AG04449 (cell line): ENCODE results near the gene RAN.
"Not testable (repeated sequence)": the region's sequence is repeated elsewhere in the genome, so short reads cannot be mapped to it uniquely, and the experiment has no call there.

Source experiments
- CTCF ChIA-PET: fragments of 350-600 bp; formaldehyde crosslinking; extraction: SDS; loops from one replicate; lab custom pipeline; 2021; ENCODE audit warnings: antibody characterized with exemption; lab: Yijun Ruan, JAX
- POLR2A ChIA-PET: fragments of 400-600, 350-600 bp; formaldehyde crosslinking; extraction: SDS; loops from one replicate; lab custom pipeline; 2020; ENCODE audit warnings: antibody characterized with exemption, inconsistent platforms; lab: Yijun Ruan, JAX
- DNase-seq: peaks from one replicate; pipeline ENCODE4 v3.0.0-alpha.2; 2010; ENCODE audit warnings: low read depth, low spot score
- H3K4me3 ChIP-seq: 2 replicates; pipeline ENCODE4 v1.5.1; 2011; ENCODE audit warnings: low read depth, mild to moderate bottlenecking, control low read depth, low read length
- TF ChIP-seq, protein P1 (sequence below): IDR thresholded peaks from one replicate; pipeline ENCODE4 v1.5.1; 2011; ENCODE audit warnings: mild to moderate bottlenecking, moderate library complexity, low read length, control low read depth, inconsistent platforms; ENCODE audit not compliant: insufficient read depth; ENCODE audit errors: missing control alignments

The RAN gene

DNA sequence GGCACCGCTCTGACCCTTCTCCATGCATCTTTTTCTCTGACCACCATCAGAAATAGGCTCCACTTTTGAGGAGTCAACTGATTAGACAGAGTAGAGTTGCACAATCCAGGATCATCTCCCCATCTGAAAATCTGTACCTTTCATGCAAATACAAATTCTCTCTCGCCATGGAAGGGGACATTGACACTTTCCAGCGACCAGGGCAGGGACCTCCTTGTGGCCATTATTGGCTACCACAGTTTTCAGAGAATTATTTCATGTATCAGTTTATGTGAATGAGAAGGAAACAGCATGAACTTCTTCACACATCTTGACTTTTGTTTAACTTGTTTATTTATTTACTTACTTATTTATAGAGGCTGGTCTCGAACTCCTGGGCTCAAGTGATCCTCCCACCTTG lies 13.8 kb upstream of the RAN start:
- H3K4me3 ChIP-seq = no peak overlapping the region
- ChIA-PET POLR2A (no interaction called here), CTCF (no interaction called here)
- DNase-seq = no peak
- TF ChIP-seq, protein P1, sequence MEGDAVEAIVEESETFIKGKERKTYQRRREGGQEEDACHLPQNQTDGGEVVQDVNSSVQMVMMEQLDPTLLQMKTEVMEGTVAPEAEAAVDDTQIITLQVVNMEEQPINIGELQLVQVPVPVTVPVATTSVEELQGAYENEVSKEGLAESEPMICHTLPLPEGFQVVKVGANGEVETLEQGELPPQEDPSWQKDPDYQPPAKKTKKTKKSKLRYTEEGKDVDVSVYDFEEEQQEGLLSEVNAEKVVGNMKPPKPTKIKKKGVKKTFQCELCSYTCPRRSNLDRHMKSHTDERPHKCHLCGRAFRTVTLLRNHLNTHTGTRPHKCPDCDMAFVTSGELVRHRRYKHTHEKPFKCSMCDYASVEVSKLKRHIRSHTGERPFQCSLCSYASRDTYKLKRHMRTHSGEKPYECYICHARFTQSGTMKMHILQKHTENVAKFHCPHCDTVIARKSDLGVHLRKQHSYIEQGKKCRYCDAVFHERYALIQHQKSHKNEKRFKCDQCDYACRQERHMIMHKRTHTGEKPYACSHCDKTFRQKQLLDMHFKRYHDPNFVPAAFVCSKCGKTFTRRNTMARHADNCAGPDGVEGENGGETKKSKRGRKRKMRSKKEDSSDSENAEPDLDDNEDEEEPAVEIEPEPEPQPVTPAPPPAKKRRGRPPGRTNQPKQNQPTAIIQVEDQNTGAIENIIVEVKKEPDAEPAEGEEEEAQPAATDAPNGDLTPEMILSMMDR = no peak

DNA sequence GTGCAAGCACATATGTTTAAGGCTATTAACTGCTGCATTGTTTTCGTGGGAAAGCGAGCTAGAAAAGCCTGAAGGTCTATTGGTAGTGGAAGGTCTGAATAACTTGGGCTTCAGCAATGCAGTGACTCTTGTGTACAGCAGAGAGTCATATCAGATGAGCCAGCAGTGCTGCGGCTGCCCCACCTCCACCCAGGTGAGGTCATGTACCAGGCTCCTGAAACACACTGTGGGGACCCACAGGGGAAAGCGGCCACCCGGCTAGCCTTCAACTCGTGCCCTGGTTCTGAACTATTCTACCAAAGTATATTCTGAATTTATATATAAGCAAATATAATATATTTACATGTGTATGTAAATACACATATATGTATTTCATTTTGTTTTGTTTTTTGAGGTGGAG lies 12.7 kb upstream of the RAN start:
- TF ChIP-seq, protein P1 = no peak
- no peak for DNase-seq
- no peak overlapping the region for H3K4me3 ChIP-seq
- POLR2A ChIA-PET = no interaction called here
- CTCF ChIA-PET = no interaction called here

DNA sequence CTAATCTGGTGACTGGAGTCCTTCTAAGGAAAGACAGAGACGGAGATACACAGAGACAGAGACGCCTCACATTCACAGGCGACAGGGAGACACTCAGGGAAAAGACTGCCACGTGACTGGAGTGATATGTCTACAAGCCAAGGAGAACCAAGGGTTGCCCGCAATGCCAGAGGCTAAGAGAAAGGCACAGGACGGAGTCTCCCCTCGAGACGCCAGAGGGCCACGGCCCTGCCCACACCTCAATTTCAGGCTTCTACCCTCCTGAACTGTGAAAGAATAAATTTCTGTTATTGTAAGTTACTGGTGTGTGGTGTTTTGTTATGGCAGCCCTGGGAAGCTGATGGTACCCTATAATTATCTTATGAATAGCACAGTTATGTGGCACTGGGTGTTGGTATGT lies 11.6 kb upstream of the RAN start:
- POLR2A ChIA-PET = no interaction called here

DNA sequence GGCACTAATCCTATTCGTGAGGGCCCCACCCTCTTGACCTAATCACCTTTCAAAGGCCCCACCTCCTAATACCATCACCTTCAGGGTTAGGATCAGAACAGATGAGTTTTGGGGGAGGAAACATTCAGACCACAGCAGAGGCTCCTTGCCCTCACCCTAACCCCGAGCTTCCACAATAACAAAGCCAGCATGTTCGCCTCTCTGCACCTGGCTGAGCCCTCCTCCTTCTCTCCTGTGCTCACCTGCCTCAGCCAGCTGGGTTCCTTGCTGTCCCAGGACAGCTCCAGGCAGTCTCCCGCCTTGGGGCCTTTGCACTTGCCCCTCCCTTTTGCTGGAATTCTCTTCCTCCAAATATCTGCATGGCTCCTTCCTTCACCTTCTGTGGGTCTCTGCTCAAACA lies 9.7 kb upstream of the RAN start:
- H3K4me3 ChIP-seq = no peak overlapping the region
- POLR2A ChIA-PET = no interaction called here
- TF ChIP-seq, protein P1 = no peak
- no peak for DNase-seq
- CTCF ChIA-PET = interaction anchor here (1.0 kb wide), 1 partner anchor 8 kb away, joined by 3 read pairs; no protein-coding TSS in a partner anchor

More for the DNA sequence above, 11.6 kb upstream of the RAN start:
- TF ChIP-seq, protein P1 = no peak
- H3K4me3 ChIP-seq = no peak overlapping the region
- CTCF ChIA-PET = no interaction called here
- no peak for DNase-seq

DNA sequence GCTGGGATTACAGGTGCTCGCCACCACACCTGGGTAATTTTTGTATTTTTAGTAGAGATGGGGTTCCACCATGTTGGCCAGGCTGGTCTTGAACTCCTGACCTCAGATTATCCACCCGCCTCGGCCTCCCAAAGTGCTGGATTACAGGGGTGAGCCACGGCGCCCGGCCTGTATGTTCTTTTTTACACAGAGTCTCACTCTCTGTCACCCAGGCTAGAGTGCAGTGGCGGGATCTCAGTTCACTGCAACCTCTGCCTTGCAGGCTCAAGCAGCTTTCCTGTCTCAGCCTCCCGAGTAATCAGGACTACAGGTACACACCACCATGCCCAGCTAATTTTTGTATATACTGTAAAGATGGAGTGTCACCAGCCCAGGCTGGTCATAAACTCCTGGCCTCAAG lies 9.1 kb upstream of the RAN start:
- H3K4me3 ChIP-seq, DNase-seq, CTCF ChIA-PET, POLR2A ChIA-PET: not testable (repeated sequence)

DNA sequence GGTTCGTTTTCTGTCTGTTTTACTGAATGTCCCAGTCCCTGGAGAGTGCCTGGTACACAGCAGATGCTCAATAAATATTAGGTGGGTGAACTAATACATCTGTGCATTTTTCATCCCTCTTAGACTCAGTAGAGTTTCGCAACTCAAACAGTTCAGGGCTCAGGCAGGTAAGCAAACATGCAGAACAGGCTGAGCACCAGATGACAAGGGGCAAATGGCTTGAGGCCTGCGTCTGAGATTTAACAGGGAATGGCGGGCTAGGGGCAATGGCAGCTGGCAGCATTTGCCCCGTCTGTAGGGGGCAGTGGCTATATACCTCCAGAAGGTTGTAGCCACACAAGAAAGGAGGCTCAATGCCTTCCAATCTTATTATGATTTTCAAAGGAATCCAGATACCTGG lies 8.6 kb upstream of the RAN start:
- CTCF ChIA-PET = interaction anchor here (1.0 kb wide), 1 partner anchor 18 kb away, joined by 3 read pairs; no protein-coding TSS in a partner anchor
- no peak overlapping the region for H3K4me3 ChIP-seq
- TF ChIP-seq, protein P1 = no peak
- POLR2A ChIA-PET = no interaction called here
- no peak for DNase-seq

DNA sequence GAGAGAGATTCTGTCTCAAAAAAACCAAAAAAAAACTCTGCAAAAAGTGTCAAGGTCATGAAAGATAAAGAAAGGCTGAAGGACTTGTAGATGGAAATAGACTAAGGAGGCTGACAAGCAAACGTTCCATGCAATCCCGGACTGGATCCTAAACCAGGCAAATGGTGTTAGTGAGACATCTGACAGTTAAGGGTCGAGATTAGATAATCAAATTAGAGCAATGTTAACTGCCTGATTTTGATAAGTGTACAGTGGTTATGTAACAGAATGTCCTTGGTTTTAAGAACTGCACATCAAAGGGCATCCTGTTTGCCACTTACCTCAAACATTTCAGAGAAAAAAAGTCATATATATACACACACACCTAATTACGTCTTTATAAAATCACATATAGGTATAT lies 3.5 kb upstream of the RAN start:
- no peak for DNase-seq
- ChIA-PET POLR2A (no interaction called here), CTCF (no interaction called here)
- H3K4me3 ChIP-seq = no peak overlapping the region
- TF ChIP-seq, protein P1 = no peak
